B cell (primary cell): ENCODE measurements around the gene CYP4F22. TPM values are rescaled to one million over a fixed set of nuclear protein-coding genes. Genes with fewer than 3 reads are reported as not detected.

Experiments used
- ATAC-seq: fragments of 200-7000 bp; cut with Tn5 transposase; one replicate; pipeline ENCODE4 v1.10.0; 2021; ENCODE audit warnings: low read depth, mild to moderate bottlenecking, moderate number of reproducible peaks, moderate library complexity
- CTCF ChIA-PET: fragments of 350-600 bp; sonication (Branson Sonifier 250); formaldehyde crosslinking; loops from one replicate; lab custom pipeline; 2021; ENCODE audit warnings: antibody characterized with exemption, inconsistent platforms; lab: Charles Lee
- POLR2A ChIA-PET: fragments of 350-600 bp; sonication (Branson Sonifier 250); formaldehyde crosslinking; loops from one replicate; lab custom pipeline; 2021; ENCODE audit warnings: antibody characterized with exemption; lab: Charles Lee
- DNase-seq: peaks from one replicate; pipeline ENCODE4 v3.0.0; 2013
- H2AFZ ChIP-seq: 2 replicates; pipeline ENCODE4 v1.6.1; 2012; ENCODE audit warnings: mild to moderate bottlenecking, low read depth, low read length; ENCODE audit not compliant: insufficient read depth, poor library complexity, severe bottlenecking
- H3K27ac ChIP-seq, 2 donors: 1 replicate in 1 of 2; 2 replicates in 1 of 2; pipeline ENCODE4 v1.5.1; 2012 to 2013; ENCODE audit warnings: low read length in 2 of 2, mild to moderate bottlenecking in 2 of 2, moderate library complexity in 1 of 2
- H3K27me3 ChIP-seq, 4 experiments: fragments of 200-600 bp in 1 of 4; sonication (generic) in 1 of 4; replicated peaks in 1 of 4; 1 replicate in 2 of 4; 2 replicates in 2 of 4; pipeline versions ENCODE4 v1.6.1 to v1.7.0; 2013 to 2016; ENCODE audit warnings: low read length in 3 of 4, mild to moderate bottlenecking in 2 of 4, mixed read lengths in 1 of 4, moderate library complexity in 1 of 4; ENCODE audit not compliant: insufficient read depth in 4 of 4, control insufficient read depth in 3 of 4; ENCODE audit errors: control extremely low read depth in 1 of 4
- H3K36me3 ChIP-seq, 2 experiments: replicated peaks in 1 of 2; 1 replicate in 1 of 2; 2 replicates in 1 of 2; pipeline versions ENCODE4 v1.6.1 to v1.7.1; 2013; ENCODE audit warnings: low read length in 1 of 2; ENCODE audit not compliant: insufficient read depth in 2 of 2, control insufficient read depth in 1 of 2; ENCODE audit errors: control extremely low read depth in 1 of 2, extremely low read depth in 1 of 2
- H3K4me1 ChIP-seq, 2 donors: fragments of 200-600 bp in 1 of 2; sonication (generic) in 1 of 2; 1 replicate in 1 of 2; 2 replicates in 1 of 2; pipeline versions ENCODE4 v1.5.1 to v1.6.1; 2013 to 2017; ENCODE audit warnings: low read length in 2 of 2; ENCODE audit not compliant: control insufficient read depth in 2 of 2, insufficient read depth in 2 of 2
- H3K4me2 ChIP-seq: replicated peaks from 2 replicates; pipeline ENCODE3; 2012; ENCODE audit warnings: mild to moderate bottlenecking, low read depth, low read length; ENCODE audit not compliant: poor library complexity, severe bottlenecking
- H3K4me3 ChIP-seq, 5 experiments: fragments of 200-600 bp in 1 of 5; sonication (generic) in 1 of 5; 1 replicate in 3 of 5; 2 replicates in 2 of 5; pipeline versions ENCODE4 v1.5.1 to v1.7.0; 2011 to 2016; ENCODE audit warnings: low read length in 4 of 5, mild to moderate bottlenecking in 4 of 5, low read depth in 2 of 5, control low read depth in 1 of 5, moderate library complexity in 1 of 5; ENCODE audit not compliant: insufficient read depth in 1 of 5; ENCODE audit errors: control extremely low read depth in 1 of 5, extremely low read depth in 1 of 5
- H3K79me2 ChIP-seq: fragments of 200-600 bp; sonication (generic); one replicate; pipeline ENCODE4 v1.6.0; 2016; ENCODE audit warnings: low read length; ENCODE audit not compliant: control insufficient read depth, insufficient read depth
- H3K9ac ChIP-seq: fragments of 200-600 bp; sonication (generic); 2 replicates; pipeline ENCODE4 v1.6.1; 2017; ENCODE audit warnings: mild to moderate bottlenecking, low read length, moderate library complexity
- H3K9me3 ChIP-seq, 3 donors: one replicate each; pipeline versions ENCODE4 v1.6.1 to v1.7.1; 2013; ENCODE audit warnings: low read length in 2 of 3; ENCODE audit not compliant: control insufficient read depth in 2 of 3, insufficient read depth in 1 of 3; ENCODE audit errors: control extremely low read depth in 1 of 3
- H4K20me1 ChIP-seq: 2 replicates; pipeline ENCODE4 v1.6.0; 2012; ENCODE audit warnings: mild to moderate bottlenecking, low read length; ENCODE audit not compliant: insufficient read depth, control insufficient read depth, poor library complexity, severe bottlenecking
- H3K27ac Mint-ChIP-seq: one replicate; pipeline ENCODE4 v1.8.0; 2021; ENCODE audit warnings: mixed read lengths
- H3K27me3 Mint-ChIP-seq: one replicate; pipeline ENCODE4 v1.8.0; 2021; ENCODE audit warnings: mixed read lengths
- H3K4me1 Mint-ChIP-seq: one replicate; pipeline ENCODE4 v1.8.0; 2021; ENCODE audit warnings: mixed read lengths
- H3K4me3 Mint-ChIP-seq: one replicate; pipeline ENCODE4 v1.8.0; 2021; ENCODE audit warnings: mixed read lengths
- H3K9me3 Mint-ChIP-seq: one replicate; pipeline ENCODE4 v1.8.0; 2022; ENCODE audit warnings: mixed read lengths; ENCODE audit not compliant: insufficient read depth
- EZH2 ChIP-seq: IDR thresholded peaks from 2 replicates; pipeline ENCODE4 v1.6.1; 2012; ENCODE audit warnings: borderline replicate concordance, low read depth, mild to moderate bottlenecking, moderate library complexity, low read length; ENCODE audit not compliant: insufficient read depth, poor library complexity, severe bottlenecking
- WGBS: methylation state at CpG from one replicate; pipeline ENCODE4 v1.1.5; 2013; ENCODE audit warnings: missing lambda C conversion rate; ENCODE audit not compliant: insufficient coverage; 5-methylcytosine and 5-hydroxymethylcytosine counted together
- intact Hi-C: fragments of 100-400 bp; cut with micrococcal nuclease; formaldehyde crosslinking; loops from one replicate; pipeline ENCODE4 v1.10.0; 2022
- polyA plus RNA-seq: library from polyadenylated mRNA; depleted of rRNA; stranded (reverse); fragments of >200 nt; gene quantifications from 2 replicates; pipeline ENCODE4 v1.2.3, GENCODE V29; 2012
- total RNA-seq, 2 donors: library from RNA; stranded (reverse); fragments of 120-200 nt in 1 of 2; gene quantifications; 1 replicate in 1 of 2; 2 replicates in 1 of 2; pipeline versions ENCODE4 v1.2.3 to v1.2.4, GENCODE V29; 2013 to 2022
- TF ChIP-seq, protein P1 (sequence below): fragments of 200-600 bp; IDR thresholded peaks from one replicate; pipeline ENCODE4 v1.8.0; 2022; ENCODE audit warnings: antibody characterized with exemption, mild to moderate bottlenecking

CYP4F22 gene
- total and polyA plus RNA-seq, 2 donors (not counting 1 experiment from before 2014, with no cell fraction given), result 0.03 TPM; not detected in 1

DNA sequence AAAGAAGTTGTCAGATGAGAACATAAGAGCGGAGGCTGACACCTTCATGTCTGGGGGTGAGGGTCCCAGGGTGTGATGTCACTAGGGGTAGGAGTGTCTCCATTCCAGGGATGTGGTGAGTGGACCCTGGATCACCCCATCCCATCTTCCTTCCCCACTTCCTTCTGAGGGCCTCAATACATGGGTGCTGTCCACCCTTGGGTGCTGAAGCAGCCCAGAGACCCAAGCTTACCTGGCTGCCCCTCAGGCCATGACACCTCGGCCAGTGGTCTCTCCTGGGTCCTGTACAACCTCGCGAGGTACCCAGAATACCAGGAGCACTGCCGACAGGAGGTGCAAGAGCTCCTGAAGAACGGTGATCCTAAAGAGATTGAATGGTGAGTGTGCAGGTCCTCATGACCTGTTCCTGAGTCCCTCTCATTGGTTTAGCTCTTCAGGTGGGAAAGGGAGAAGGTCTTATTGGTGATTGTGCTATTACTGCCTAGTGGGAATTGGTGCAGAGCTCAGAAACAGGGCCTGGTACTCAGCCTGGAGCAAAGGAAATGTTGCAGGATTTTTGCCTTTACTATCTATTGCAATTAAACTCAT, 69.0 kb downstream of the CYP4F22 start:
- no peak overlapping the region for H3K4me3 Mint-ChIP-seq
- H3K27me3 ChIP-seq, result peaks cover 0 to 3% (median 0%) of the 10 kb centered on the region in 4 experiments
- 64% methylated on average over 4 of the region's 6 CpGs for WGBS
- H3K9me3 ChIP-seq, result no peaks in the 10 kb centered on the region
- H3K9ac ChIP-seq, result no peak overlapping the region
- CTCF ChIA-PET, result interaction anchor here (0.7 kb wide), 1 partner anchor 10 kb away, joined by 4 read pairs; no protein-coding TSS in a partner anchor
- no peak for TF ChIP-seq EZH2
- TF ChIP-seq, protein P1, sequence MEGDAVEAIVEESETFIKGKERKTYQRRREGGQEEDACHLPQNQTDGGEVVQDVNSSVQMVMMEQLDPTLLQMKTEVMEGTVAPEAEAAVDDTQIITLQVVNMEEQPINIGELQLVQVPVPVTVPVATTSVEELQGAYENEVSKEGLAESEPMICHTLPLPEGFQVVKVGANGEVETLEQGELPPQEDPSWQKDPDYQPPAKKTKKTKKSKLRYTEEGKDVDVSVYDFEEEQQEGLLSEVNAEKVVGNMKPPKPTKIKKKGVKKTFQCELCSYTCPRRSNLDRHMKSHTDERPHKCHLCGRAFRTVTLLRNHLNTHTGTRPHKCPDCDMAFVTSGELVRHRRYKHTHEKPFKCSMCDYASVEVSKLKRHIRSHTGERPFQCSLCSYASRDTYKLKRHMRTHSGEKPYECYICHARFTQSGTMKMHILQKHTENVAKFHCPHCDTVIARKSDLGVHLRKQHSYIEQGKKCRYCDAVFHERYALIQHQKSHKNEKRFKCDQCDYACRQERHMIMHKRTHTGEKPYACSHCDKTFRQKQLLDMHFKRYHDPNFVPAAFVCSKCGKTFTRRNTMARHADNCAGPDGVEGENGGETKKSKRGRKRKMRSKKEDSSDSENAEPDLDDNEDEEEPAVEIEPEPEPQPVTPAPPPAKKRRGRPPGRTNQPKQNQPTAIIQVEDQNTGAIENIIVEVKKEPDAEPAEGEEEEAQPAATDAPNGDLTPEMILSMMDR, result no peak
- H3K4me2 ChIP-seq, result no peak overlapping the region
- no peaks in the 10 kb centered on the region for H4K20me1 ChIP-seq
- intact Hi-C loops, result no loop called here
- no peaks in the 10 kb centered on the region for H3K4me1 Mint-ChIP-seq
- no peak for ATAC-seq
- no peak overlapping the region for H2AFZ ChIP-seq
- DNase-seq, result no peak
- H3K27me3 Mint-ChIP-seq, result peaks cover 24% of the 10 kb centered on the region
- H3K9me3 Mint-ChIP-seq, result no peaks in the 10 kb centered on the region
- POLR2A ChIA-PET, result no interaction called here
- no peak overlapping the region for H3K4me3 ChIP-seq
- H3K79me2 ChIP-seq, result no peaks in the 10 kb centered on the region
- H3K4me1 ChIP-seq, result no peaks in the 10 kb centered on the region
- no peak overlapping the region for H3K27ac ChIP-seq
- H3K27ac Mint-ChIP-seq, result no peak overlapping the region
- H3K36me3 ChIP-seq, result no peaks in the 10 kb centered on the region

DNA sequence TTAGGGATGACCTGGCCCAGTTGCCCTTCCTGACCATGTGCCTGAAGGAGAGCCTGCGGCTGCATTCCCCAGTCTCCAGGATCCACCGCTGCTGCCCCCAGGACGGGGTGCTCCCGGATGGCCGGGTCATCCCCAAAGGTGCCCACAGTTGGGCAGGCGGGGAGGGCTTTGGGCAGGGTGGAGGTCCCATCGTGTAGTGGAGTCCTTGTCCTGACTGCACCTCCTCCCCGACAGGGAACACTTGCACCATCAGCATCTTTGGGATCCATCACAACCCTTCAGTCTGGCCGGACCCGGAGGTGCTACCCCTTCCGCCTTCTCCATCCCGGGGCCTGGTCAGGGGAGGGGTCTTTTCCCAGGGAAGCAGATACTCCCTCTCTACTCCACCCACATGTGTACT, 75.0 kb downstream of the CYP4F22 start:
- peaks cover 5 to 9% of the 10 kb centered on the region in 2 donors for H3K4me1 ChIP-seq
- peaks cover 0 to 7% (median 0%) of the 10 kb centered on the region in 3 donors for H3K9me3 ChIP-seq
- intact Hi-C loops, result no loop called here
- CTCF ChIA-PET, result no interaction called here
- H3K79me2 ChIP-seq, result no peaks in the 10 kb centered on the region
- Mint-ChIP-seq H3K27ac (no peak overlapping the region), H3K27me3 (peaks cover 28% of the 10 kb centered on the region), H3K4me3 (no peak overlapping the region), H3K9me3 (no peaks in the 10 kb centered on the region), H3K4me1 (peaks cover 7% of the 10 kb centered on the region)
- TF ChIP-seq, protein P1, result no peak
- TF ChIP-seq EZH2, result no peak
- H2AFZ ChIP-seq, result no peak overlapping the region
- peaks cover 0 to 15% (median 8%) of the 10 kb centered on the region in 4 experiments for H3K27me3 ChIP-seq
- no peak overlapping the region for H3K9ac ChIP-seq
- H3K4me3 ChIP-seq, result no peak overlapping the region
- no peaks in the 10 kb centered on the region for H4K20me1 ChIP-seq
- DNase-seq (no peak), ATAC-seq (no peak)
- WGBS, result 87% methylated on average over 7 of the region's 12 CpGs
- no peak overlapping the region for H3K4me2 ChIP-seq
- H3K27ac ChIP-seq, result no peak overlapping the region
- H3K36me3 ChIP-seq, result no peaks in the 10 kb centered on the region
- POLR2A ChIA-PET, result no interaction called here
